SK-N-MC (cell line): Measurements from ENCODE around the gene NINJ1.

Experiments
- EZH2 ChIP-seq: fragments of 200-600 bp; sonication (generic); IDR thresholded peaks from one replicate; pipeline ENCODE4 v1.6.1; 2017; ENCODE audit warnings: antibody characterized with exemption
- FOXP2 ChIP-seq: optimal IDR thresholded peaks from 2 replicates; pipeline ENCODE3; 2011; ENCODE audit warnings: mild to moderate bottlenecking, moderate library complexity; ENCODE audit not compliant: insufficient read depth; ENCODE audit errors: extremely low read length, control extremely low read depth
- POLR2AphosphoS5 ChIP-seq: IDR thresholded peaks from 2 replicates; pipeline ENCODE4 v1.6.1; 2012; ENCODE audit warnings: mild to moderate bottlenecking, low read depth, low read length, borderline replicate concordance

- TF ChIP-seq POLR2AphosphoS5 (no peak), EZH2 (no peak), FOXP2 (no peak)
These were observed 9.9 kb upstream of the NINJ1 start for GRCh38 chr9:93143830-93144530.
